ENCODE data around the gene PSMA6.

- TF ChIP-seq, protein P1, sequence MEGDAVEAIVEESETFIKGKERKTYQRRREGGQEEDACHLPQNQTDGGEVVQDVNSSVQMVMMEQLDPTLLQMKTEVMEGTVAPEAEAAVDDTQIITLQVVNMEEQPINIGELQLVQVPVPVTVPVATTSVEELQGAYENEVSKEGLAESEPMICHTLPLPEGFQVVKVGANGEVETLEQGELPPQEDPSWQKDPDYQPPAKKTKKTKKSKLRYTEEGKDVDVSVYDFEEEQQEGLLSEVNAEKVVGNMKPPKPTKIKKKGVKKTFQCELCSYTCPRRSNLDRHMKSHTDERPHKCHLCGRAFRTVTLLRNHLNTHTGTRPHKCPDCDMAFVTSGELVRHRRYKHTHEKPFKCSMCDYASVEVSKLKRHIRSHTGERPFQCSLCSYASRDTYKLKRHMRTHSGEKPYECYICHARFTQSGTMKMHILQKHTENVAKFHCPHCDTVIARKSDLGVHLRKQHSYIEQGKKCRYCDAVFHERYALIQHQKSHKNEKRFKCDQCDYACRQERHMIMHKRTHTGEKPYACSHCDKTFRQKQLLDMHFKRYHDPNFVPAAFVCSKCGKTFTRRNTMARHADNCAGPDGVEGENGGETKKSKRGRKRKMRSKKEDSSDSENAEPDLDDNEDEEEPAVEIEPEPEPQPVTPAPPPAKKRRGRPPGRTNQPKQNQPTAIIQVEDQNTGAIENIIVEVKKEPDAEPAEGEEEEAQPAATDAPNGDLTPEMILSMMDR (IDR thresholded peaks at IDR 0.05; ENCODE audit: insufficient read depth, low read length): no peak
- TF ChIP-seq GABPA (IDR thresholded peaks at IDR 0.05; ENCODE audit: low read depth): no peak
- no peak for TF ChIP-seq REST (IDR thresholded peaks at IDR 0.05; ENCODE audit: insufficient replicate concordance, low read depth)
These were observed 49.4 kb upstream of the PSMA6 start for GRCh38 chr14:35242599-35243311.
